Head of caudate nucleus (tissue), 42 donors: Measurements from ENCODE around the gene PTPRG.

ENCODE experiments used
- DNase-seq, 42 donors: peaks; one replicate each; pipeline versions ENCODE4 v3.0.0 to v3.0.0-alpha.2; 2020 to 2021; ENCODE audit warnings: mixed read lengths in 7 of 42
- intact Hi-C: fragments of 100-400 bp; cut with DNase I; formaldehyde crosslinking; loops from one replicate; pipeline ENCODE4 v1.15.0; 2022

PTPRG gene

GRCh38 chr3:61978460-61979419 lies 417.4 kb downstream of the PTPRG start:
- intact Hi-C loops, result no loop called here
- DNase-seq, result no peak

DNA sequence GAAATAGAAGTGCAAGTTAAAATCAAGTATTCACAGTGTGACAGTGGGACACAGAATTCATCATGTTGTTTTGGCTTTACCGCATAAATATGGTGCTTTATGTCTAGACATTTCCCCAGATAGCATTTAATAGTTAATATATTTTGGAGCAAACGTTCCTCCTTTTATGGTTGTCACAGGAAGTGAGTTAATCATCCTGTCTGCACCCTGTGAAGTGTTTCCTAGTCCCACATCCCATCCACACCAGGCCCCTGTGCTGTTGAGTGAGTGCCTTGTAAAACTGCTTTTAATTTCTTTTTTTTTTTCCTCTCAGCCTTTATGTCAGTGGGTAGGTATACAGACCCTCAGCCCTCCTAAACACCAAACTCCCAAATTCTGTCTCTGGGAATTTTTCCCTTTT lies 418.3 kb downstream of the PTPRG start:
- intact Hi-C loops, result no loop called here
- no peak for DNase-seq

- intact Hi-C loops, result no loop called here
- no peak for DNase-seq
Observed at GRCh38 chr3:61980041-61980440, 418.7 kb downstream of the PTPRG start.

GRCh38 chr3:61981060-61981459 lies 419.7 kb downstream of the PTPRG start:
- intact Hi-C loops, result no loop called here
- DNase-seq, result no peak

GRCh38 chr3:61983479-61983878 lies 422.1 kb downstream of the PTPRG start:
- intact Hi-C loops, result no loop called here
- DNase-seq, result no peak

DNA sequence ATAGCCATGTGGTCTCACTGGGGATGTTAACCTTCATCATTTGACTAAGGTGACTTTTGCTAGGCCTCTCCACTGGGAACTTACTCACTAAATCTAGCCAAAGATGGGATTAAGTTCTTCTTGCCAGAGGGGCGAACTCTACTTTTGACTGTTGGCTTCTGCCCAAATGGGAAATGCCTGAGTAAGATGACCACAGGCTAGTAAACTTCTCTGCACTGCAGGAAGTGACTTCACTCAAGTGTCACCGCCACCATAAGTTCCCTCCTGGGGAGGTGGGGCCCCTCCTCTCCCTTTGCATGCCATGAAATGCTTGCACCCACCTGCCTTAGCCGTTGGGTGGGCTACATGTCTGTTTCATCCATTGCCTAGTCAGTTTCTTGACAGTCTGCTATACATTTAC lies 423.6 kb downstream of the PTPRG start:
- intact Hi-C loops, result no loop called here

DNA sequence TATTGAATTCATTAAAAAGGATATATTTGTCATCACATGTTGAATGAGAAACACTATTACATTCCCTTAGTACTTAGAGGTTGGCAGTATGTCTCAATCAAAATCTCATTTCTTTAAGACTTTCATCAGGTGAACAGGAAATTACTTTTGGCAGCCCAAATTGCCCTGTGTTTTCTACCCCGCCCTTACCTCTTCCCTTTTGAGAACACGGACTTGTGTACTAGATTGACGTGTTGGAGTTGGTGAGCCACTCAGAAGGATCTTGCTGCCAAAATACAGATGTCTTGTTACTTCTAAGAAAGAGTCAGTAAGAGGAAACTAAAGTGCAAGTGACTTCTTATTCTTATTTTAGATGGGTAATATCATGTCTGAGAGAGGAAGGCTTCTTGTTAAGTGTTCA lies 425.1 kb downstream of the PTPRG start:
- intact Hi-C loops, result no loop called here

More for the DNA sequence above, 423.6 kb downstream of the PTPRG start:
- no peak for DNase-seq

GRCh38 chr3:61989681-61990080 lies 428.3 kb downstream of the PTPRG start:
- no peak for DNase-seq
- intact Hi-C loops, result no loop called here

More for the DNA sequence above, 425.1 kb downstream of the PTPRG start:
- DNase-seq, result no peak

DNA sequence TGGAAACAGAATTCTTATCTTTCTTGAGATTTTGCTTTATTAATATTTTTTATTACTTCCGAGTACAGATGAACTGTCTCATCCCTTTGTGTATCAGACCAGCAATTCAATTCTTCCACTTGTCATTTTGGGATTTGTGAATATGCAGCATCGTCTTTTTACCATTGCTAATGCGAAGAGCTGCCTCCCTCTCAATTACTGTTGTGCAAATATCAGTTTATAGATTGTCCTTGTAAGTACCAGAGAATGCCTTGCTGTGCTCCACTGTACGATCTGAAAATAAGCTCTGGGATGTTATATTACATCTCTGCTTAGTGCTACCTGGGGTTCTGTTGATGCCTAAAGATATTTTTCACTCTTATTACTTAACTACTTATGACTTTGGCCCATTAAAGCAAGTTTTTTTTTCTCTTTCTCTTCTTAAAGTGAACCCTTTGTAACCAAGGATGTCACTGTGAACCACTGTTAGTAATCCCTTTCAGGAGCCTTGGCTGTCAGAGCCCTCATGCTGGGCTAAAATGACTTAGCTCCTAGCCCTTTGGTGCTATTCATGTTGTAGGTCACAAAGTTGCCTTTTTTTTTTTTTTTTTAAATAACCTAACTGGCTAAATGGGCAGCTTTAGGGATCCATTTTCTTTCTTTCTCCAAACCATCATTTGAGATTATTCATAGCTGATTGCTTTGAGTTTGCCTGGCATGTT lies 429.1 kb downstream of the PTPRG start:
- intact Hi-C loops, result no loop called here
- no peak for DNase-seq

DNA sequence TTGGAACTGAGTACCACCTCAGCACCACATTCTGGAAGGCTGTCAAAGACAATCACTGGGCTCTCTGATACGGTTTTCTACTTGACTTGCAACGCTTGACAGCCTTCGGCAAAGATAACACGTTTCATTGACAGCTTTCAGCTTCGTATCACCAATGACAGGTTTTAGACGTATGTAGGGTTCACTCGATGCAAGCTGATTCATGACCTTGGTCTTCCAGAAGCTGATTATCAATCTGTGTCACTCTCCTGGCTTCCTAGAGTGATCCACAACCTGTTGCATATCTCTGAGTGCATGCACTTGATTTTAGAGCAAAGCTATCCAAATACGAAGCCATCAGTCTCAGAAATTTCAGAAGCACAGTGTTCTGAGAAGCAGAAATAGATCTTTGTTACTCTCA lies 430.3 kb downstream of the PTPRG start:
- DNase-seq, result no peak
- intact Hi-C loops, result no loop called here

- intact Hi-C loops, result no loop called here
- no peak for DNase-seq
Observed at GRCh38 chr3:61996366-61996765, 435.0 kb downstream of the PTPRG start.

DNA sequence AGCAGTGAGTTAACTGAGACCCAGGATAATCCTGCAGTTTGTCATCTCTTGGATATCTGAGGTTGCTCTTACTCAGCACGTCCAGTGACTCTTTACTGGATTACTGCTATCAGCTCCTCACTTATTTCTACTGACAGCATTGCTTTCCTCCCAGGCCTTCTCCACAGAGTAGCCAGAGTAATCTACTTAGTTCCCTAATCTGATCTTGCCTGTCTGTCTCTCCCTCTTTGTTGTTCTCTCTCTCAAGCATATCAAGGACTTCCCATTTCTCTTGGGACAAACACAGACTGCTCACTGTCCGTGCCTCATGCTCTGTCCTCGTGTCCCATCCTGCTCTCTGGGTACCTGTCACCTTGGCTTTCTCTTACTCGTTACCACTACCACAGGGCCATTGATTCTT lies 435.7 kb downstream of the PTPRG start:
- DNase-seq, result no peak
- intact Hi-C loops, result no loop called here

DNA sequence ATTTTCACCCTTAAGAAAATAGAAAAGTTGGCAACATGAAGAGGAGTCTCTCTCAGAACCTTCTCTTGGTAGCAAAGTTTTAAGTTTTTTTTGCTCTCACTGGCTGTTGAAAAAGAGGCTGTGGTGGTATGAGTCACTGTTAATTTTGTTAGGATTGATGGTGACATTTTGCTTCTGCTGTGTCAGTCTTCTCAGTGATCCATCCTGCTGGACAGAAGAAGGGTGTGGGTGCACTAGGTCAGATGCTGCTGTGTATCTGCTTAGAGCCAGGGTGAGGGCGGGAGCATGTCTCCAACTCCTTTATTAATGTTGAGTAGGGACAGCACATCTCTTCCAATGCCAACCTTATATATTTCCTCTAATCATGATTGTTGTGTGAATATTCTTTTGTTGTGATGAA lies 442.5 kb downstream of the PTPRG start:
- intact Hi-C loops, result no loop called here
- no peak for DNase-seq

GRCh38 chr3:62007036-62007435 lies 445.7 kb downstream of the PTPRG start:
- intact Hi-C loops, result no loop called here
- DNase-seq, result peak in 7 of 42 donors; percentile 6 to 38 (median 16)

GRCh38 chr3:62010989-62011388 lies 449.6 kb downstream of the PTPRG start:
- intact Hi-C loops, result no loop called here

DNA sequence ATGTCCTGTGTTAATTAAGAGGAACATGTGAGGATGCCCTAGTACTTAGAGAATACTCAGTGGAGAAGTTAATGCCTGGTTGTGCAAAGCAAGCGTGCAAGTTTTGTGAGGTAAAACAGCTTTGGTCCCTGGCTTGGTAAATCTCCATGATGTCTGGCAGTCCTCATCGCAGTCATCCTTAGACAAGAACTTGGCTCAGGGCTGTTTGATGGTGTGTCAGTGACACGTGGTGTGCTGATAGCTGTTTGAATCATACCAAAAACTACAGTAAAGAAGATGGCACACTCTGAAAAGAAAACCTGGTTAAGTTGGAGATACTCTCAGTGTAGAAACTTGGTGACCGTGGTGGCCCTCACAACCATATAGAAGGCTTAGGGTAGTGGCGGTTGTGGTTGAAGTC lies 450.3 kb downstream of the PTPRG start:
- DNase-seq, result no peak
- intact Hi-C loops, result no loop called here

More at GRCh38 chr3:62010989-62011388, 449.6 kb downstream of the PTPRG start:
- no peak for DNase-seq

DNA sequence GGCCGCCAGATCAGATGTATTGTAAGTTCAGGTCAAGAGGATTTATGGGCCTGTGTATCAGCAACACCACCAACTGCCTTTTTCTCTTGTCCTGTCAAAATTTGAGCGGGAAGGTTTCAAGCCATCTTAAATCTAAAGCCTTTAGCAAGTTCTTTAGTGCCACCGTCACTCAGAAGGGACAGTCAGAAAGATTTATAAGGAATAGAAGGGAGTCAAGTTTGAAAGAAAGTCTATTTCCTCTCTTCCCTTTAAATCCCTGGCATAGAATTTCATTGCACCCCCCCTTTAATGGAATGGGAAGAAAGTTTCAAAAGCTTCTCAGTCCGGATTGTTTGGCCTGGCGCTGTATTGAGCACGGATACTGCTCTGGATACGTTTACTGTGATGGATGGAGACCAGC lies 452.6 kb downstream of the PTPRG start:
- intact Hi-C loops, result no loop called here
- DNase-seq, result no peak

DNA sequence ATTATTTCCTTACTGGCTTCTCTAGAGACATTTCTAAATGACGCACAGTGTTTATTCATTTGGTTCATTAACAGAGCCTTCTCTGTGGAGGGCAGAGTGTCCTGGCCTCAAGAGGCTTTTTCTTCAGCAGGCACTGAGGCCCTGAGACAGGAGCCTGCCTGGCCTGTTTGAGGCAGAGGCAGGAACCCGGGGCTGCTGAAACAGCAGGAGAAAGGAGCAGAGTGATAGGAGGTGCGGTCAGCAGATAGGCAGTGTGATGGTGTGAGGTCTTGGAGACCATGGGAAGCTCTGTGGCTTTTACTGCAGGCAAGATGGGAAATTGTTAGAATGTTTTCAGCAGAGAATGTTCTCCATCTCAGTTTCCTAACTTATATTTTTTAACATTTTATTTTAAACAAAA lies 453.7 kb downstream of the PTPRG start:
- intact Hi-C loops, result no loop called here
- no peak for DNase-seq

DNA sequence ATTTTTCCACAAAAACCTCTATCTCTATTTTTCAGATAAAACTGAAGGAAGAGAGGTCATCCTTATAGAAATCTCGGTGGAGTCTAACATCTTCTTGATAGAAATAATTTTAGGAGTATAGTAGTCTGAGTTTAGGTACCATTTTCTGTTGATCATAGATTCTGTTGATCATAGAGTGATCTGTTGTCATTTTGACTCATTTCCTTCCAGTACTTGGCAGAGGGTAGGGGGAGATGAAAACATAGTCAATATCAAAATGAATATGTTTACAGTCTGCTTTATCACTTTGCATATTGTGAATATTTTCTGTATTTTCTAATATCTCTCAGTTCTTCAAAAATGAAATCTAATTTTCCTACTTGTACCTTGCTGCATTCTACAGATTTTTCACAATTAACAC lies 458.5 kb downstream of the PTPRG start:
- intact Hi-C loops, result no loop called here

DNA sequence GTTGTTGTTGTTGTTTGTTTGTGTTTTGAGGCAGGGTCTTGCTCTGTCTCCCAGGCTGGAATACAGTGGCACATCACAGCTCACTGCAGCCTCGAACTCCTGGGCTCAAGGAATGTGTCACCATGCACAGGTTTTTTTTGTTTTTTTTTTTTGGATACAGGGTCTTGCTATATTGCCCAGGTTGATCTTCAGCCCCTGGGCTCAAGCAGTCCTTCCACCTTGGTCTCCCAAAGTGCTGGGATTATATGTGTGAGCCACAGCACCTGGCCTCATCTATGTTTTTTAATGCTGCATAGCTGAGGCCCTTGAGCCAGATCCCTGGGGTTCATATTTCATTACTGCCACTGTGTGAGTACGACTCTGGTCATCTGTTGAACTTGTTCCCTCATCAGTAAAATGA lies 459.3 kb downstream of the PTPRG start:
- DNase-seq, result no peak
- intact Hi-C loops, result no loop called here

More for the DNA sequence above, 458.5 kb downstream of the PTPRG start:
- no peak for DNase-seq
